GM12873 (cell line): Measurements from ENCODE around the gene SPATS2.

ENCODE experiments used
- CTCF ChIP-seq: IDR thresholded peaks from 2 replicates; pipeline ENCODE4 v1.5.1; 2012; ENCODE audit warnings: low read depth, mild to moderate bottlenecking, moderate library complexity, low read length, control low read depth; ENCODE audit not compliant: insufficient read depth; ENCODE audit errors: missing control alignments

The SPATS2 gene

GRCh38 chr12:49543221-49543913 lies 176.1 kb downstream of the SPATS2 start:
- TF ChIP-seq CTCF, result no peak

- TF ChIP-seq CTCF, result no peak
These were observed 176.9 kb downstream of the SPATS2 start for GRCh38 chr12:49543914-49544815.

- TF ChIP-seq CTCF, result no peak
These were observed 178.6 kb downstream of the SPATS2 start for GRCh38 chr12:49545815-49546214.

- no peak for TF ChIP-seq CTCF
These were observed 179.2 kb downstream of the SPATS2 start for GRCh38 chr12:49546481-49546880.

- TF ChIP-seq CTCF, result no peak
These were observed 179.9 kb downstream of the SPATS2 start for GRCh38 chr12:49547090-49547690.

GRCh38 chr12:49548481-49548821 lies 181.2 kb downstream of the SPATS2 start:
- no peak for TF ChIP-seq CTCF
